Activated naive CD4-positive, alpha-beta T cell treated with anti-CD3 and anti-CD28 coated beads, Interleukin-2, amount 50 U/mL, for 72 hours (primary cell): ENCODE measurements around the gene HOXA1. TPM values are rescaled to one million over a fixed set of nuclear protein-coding genes. Genes with fewer than 3 reads are reported as not detected.

Experiments
- ATAC-seq, 2 donors: fragments of 150-1000 bp; cut with Tn5 transposase; 2 replicates each; pipeline ENCODE4 v1.10.0; 2021; ENCODE audit warnings: mild to moderate bottlenecking in 2 of 2, moderate library complexity in 2 of 2
- DNase-seq, 2 donors: peaks; one replicate each; pipeline ENCODE4 v3.0.0; 2021 to 2022; ENCODE audit warnings: low spot score in 2 of 2
- H3K27ac Mint-ChIP-seq, 2 donors: one replicate each; pipeline ENCODE4 v1.8.0; 2022; ENCODE audit warnings: mild to moderate bottlenecking in 2 of 2, mixed read lengths in 2 of 2
- H3K36me3 Mint-ChIP-seq, 2 donors: one replicate each; pipeline ENCODE4 v1.8.0; 2022; ENCODE audit warnings: mixed read lengths in 2 of 2
- H3K9me3 Mint-ChIP-seq, 2 donors: one replicate each; pipeline ENCODE4 v1.8.0; 2022; ENCODE audit warnings: mixed read lengths in 2 of 2
- total RNA-seq, 2 donors: library from RNA; stranded (reverse); gene quantifications; one replicate each; pipeline ENCODE4 v1.2.3, GENCODE V29; 2022

Gene HOXA1
- total RNA-seq, result under 1 TPM in 1 of 2 donors, not detected in 1; 0.16 TPM

DNA sequence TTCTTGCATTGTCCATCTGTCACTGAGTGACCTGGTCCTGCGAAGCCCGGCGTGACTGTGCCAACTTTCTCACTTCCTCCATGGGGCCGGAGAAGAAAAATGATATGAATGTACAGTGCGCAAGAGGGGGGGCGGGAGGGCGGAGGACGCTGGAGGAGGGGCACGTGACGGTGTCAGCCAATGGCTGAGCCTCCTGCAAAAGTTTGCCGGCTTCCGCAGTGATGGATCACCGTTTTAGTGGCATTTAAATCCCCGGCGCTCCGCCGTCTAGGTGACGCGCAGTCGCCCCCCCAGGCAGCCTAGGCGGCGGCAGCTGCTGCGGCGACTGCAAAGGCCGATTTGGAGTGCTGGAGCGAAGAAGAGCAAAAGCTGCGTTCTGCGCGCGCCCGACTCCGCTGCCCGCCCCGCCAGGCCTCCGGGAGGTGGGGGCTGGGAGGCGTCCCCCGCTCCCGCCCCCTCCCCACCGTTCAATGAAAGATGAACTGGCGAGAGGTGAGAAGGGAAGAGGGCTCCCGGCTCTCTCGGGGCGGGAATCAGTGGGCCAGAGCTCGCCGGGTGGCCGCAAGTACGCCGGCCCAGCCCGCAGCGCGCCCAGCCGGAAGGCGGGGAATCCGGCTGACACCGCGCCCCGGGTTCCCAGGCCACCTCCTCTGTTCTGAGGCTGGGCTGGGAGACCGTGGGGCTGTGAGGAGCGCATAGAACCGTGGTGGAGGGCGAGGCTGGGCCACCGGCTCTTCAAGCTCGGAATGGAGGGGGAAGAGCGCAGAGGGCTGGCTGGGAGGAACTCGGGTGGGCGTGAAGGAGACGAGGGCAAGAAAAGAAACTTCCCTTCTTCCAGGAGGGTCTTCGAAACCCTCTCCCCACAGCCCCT, at the start of gene HOXA1:
Gene HOXA1, minus strand, starts transcription at position 104 of the 871 bp plus-strand sequence. Its CDS starts 88 bp downstream, at position 16.
- H3K27ac Mint-ChIP-seq, result peak within 1 kb of the TSS; percentile 47 to 78
- H3K9me3 Mint-ChIP-seq, result no peaks in the 10 kb centered on the region
- DNase-seq (peak; percentile 60 to 78), ATAC-seq (peak; percentile 88 to 91)
- peaks cover 14 to 20% of the 10 kb centered on the region in 2 donors for H3K36me3 Mint-ChIP-seq

DNA sequence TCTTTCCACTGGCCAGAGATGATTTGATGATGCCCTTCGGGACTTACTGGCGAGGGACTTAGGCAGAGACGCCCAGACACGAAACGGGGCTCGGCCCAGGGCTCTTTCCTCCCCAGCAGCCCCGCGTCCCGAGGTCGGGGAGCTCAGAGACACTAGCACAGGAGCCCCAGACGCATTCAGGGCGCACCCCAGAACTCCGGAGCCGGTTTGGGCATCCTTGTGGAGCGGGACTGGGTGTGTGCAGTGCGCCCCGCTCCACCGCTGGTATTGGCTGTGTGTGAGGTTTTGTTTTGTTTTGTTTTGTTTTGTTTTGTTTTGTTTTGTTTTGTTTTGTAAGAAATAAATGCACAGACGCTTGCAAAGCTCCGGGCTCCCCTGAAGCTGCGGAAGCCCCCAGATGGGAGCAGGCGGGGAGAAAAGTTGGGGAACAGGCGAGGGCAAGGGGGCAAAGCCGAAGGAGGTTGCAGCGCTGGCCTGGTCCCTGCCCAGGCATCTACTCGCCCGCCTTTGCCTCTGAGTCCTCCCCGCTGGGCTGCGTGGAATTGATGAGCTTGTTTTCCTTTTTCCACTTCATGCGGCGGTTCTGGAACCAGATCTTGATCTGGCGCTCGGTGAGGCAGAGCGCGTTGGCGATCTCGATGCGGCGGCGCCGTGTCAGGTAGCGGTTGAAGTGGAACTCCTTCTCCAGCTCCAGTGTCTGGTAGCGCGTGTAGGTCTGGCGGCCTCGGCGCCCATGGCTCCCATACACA, 49.5 kb upstream of the HOXA1 start:
- H3K27ac Mint-ChIP-seq, result no peak overlapping the region
- peaks cover 0 to 12% of the 10 kb centered on the region in 2 donors for H3K36me3 Mint-ChIP-seq
- ATAC-seq, result no peak
- DNase-seq, result no peak
- no peaks in the 10 kb centered on the region for H3K9me3 Mint-ChIP-seq

DNA sequence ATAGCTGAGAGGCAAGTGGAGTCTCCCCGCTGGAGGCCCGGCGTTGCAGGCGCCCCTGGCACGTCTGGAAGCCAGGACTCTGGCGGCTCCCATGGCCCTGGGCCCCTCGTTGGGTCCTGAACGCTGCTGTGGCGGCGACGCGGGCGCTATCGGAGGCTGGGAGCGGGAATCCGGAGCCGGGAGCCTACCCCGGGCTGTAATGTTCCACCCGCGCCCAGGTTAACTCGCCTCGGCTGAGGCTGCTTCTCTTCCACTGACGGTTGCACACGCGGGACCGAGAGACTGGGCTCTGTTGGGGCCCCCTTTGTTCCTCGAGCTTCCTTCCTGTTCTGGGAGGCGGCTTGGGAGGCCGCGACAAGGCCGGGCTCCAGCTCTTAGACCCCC, 49.0 kb upstream of the HOXA1 start:
- ATAC-seq (no peak), DNase-seq (no peak)
- H3K27ac Mint-ChIP-seq, result no peak overlapping the region
- no peaks in the 10 kb centered on the region for H3K9me3 Mint-ChIP-seq
- H3K36me3 Mint-ChIP-seq, result peaks cover 0 to 12% of the 10 kb centered on the region in 2 donors

DNA sequence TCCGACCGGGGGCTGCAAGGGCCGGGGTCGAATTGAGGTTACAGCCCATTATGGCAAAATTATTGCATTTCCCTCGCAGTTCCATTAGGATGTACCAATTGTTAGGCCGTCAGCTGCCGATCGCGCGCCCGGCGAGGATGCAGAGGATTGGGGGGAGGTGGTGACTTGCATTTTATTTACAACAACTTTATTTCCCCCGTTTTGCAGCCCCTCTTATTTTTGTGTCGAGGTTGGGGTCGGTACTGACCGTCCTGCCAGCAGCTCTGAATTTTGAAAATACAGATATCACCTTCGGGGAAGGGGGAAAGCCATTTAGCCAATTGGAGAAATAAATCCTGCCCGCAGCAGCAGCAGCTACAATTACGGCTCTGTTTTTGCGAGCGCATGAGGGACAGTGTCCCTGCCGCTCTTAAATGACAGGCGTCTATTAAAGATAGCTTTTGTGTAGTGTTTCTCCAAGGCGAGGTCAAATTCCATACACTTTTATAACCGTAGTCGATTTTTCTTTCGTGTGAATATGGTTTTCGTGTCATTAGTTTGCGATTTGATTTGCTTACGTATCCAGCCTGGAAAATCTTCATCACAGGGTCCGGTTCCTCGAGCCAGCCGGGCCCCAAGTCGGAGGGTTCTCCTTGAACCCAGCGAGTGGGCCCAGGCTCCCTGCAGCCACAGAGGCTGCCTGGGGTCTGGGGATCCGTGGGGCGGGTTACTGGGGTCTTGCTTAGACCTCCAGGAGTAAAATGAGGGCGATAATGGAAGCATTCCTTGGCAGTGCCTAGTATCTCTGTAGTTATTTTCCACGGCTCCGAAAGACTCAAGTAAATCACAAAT, 48.4 kb upstream of the HOXA1 start:
- DNase-seq (no peak), ATAC-seq (no peak)
- H3K9me3 Mint-ChIP-seq, result no peaks in the 10 kb centered on the region
- H3K27ac Mint-ChIP-seq, result no peak overlapping the region
- H3K36me3 Mint-ChIP-seq, result peaks cover 0 to 12% of the 10 kb centered on the region in 2 donors

DNA sequence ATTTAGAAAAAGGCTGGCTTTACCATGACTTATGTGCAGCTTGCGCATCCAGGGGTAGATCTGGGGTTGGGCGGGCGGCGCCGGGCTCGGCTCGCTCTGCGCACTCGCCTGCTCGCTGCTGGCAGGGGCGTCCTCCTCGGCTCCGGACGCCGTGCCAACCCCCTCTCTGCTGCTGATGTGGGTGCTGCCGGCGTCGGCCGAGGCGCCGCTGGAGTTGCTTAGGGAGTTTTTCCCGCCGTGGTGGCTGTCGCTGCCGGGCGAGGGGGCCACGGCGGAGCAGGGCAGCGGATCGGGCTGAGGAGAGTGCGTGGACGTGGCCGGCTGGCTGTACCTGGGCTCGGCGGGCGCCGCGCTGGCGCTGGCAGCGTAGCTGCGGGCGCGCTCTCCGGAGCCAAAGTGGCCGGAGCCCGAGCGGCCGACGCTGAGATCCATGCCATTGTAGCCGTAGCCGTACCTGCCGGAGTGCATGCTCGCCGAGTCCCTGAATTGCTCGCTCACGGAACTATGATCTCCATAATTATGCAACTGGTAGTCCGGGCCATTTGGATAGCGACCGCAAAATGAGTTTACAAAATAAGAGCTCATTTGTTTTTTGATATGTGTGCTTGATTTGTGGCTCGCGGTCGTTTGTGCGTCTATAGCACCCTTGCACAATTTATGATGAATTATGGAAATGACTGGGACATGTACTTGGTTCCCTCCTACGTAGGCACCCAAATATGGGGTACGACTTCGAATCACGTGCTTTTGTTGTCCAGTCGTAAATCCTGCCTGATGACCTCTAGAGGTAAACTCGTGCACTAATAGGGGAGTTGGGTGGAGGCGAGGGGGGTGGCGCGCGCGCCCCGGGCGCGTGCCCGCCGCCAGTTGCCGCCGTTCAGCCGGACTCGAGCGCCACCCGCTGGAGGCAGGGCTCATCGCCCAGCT, 47.5 kb upstream of the HOXA1 start, which contains the start of gene HOXA5:
Gene HOXA5, minus strand, starts transcription at position 659 of the 927 bp plus-strand sequence. Its CDS starts 74 bp downstream, at position 585.
- no peak within 1 kb of the TSS for H3K27ac Mint-ChIP-seq
- no peak for DNase-seq
- peaks cover 0 to 9% of the 10 kb centered on the region in 2 donors for H3K36me3 Mint-ChIP-seq
- peak; percentile 37 to 41 for ATAC-seq
- H3K9me3 Mint-ChIP-seq, result no peaks in the 10 kb centered on the region

DNA sequence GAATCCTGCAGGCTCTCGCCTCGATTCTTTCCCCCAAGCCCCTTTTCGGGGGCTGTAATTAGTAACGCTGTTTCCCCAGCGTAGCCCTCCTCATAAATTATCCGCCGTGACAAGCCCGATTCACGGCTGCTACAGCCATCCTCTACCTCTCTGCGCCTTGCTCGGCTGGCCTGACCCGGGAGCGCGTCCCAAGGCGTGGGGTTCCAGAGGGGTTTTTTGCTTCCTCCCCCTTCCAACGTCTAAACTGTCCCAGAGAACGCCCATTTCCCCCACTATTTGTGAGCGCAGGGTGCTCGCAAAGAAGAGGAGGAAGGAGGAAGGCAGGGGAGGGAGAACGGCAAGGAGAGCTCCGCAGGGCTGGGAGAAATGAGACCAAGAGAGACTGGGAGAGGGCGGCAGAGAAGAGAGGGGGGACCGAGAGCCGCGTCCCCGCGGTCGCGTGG, 46.8 kb upstream of the HOXA1 start:
- ATAC-seq, result no peak
- Mint-ChIP-seq H3K27ac (no peak overlapping the region), H3K36me3 (peaks cover 0 to 5% of the 10 kb centered on the region in 2 donors), H3K9me3 (no peaks in the 10 kb centered on the region)
- DNase-seq, result no peak

DNA sequence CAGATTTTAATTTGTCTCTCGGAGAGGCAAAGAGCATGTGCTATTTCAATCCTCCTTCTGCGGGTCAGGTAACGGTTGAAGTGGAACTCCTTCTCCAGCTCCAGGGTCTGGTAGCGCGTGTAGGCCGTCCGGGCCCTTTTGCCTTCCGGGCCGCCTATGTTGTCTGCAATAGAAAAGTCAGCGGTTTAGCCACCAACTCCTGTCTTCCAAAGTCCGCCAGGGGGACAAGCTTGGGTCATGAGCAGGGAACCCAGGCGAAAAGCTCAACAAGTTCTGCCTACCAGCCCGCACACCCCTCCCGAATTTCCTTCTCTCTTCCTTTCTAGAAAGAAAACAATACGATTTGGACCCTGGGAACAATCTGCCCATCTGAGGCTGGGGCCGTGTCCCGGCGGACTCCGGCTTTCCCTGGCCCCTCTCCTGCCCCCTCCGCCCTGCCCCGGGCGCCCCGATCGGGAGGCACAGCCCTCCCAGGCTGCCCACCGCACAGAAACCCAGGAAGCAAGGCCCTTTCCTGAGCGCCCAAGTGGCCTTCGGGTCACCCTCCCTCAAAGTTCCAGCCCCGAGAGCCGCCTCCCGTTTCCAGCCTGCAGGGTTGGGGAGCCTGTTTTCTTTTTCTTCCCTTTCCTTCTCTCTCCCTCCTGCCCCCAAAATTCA, 46.3 kb upstream of the HOXA1 start:
- Mint-ChIP-seq H3K27ac (no peak overlapping the region), H3K9me3 (no peaks in the 10 kb centered on the region), H3K36me3 (peaks cover 0 to 5% of the 10 kb centered on the region in 2 donors)
- DNase-seq (no peak), ATAC-seq (no peak)

DNA sequence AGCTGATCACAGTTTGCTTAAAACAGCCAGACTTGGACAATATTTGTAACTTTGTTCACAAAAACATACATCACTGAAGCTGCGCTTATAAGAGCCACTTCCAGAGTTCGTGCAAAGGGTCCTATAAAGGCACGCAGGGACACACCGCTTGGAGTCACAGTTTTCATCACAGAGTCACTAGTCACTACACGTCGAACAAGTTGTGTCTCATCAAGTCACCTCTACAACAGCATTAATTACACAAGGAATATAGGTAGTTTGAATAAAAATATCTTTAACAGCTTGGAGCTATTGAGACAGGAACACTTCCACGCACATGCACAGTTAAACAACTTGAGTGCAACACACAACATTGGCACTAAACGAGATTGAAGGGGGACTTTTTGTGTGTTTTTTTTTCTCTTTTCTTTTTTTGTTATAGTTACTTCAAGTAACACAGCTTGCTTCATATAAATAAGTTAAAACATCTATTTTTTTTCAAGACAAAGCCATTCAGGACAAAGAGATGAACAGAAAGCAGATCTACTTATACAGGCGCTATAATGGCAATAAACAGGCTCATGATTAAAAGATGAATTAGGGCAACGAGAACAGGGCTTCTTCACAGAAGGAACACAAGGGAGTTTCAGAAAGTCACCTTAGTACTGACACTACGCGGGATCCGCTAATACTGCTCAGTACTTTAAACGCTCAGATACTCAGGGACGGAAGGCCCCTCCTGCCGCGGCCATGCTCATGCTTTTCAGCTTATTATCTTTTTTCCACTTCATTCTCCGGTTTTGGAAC, 45.5 kb upstream of the HOXA1 start:
- ATAC-seq (no peak), DNase-seq (no peak)
- Mint-ChIP-seq H3K9me3 (no peaks in the 10 kb centered on the region), H3K27ac (no peak overlapping the region), H3K36me3 (peaks cover 0 to 1% of the 10 kb centered on the region in 2 donors)

DNA sequence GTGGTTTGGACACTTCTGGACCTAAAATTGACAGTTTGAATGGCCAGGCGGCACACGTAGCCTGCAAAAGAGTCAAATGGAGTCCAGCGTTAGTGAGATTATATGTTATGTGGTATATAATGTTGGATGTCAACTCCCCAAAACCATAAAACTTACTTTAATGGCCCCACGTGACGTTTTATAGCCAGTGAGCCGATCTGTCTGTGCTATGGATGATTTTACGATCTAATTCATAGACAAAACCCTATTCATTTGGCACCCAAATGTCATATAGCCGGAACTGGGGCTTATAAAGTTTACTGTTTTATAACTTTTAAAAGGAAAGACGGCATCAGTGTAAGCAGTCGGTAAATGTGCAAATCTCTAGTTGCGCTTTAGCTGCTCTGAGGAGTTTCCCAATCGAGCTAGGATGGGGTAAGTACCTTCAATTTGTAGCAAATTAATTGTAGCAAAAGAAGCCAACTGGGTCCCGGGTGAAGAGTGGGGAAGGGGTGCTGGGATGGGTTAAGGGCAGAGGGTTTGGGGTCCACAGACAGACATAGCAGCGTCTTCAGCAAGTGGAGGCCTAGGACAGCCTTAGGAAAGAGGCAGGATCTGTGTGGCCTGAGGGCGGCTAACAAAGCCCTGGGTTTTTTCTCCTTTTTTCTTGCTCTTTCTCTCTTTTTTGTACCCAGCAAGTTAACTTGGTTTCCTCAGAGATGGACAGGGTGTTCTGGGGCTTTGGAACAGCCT, 44.5 kb upstream of the HOXA1 start:
- Mint-ChIP-seq H3K27ac (no peak overlapping the region), H3K36me3 (no peaks in the 10 kb centered on the region), H3K9me3 (no peaks in the 10 kb centered on the region)
- ATAC-seq (no peak), DNase-seq (no peak)

DNA sequence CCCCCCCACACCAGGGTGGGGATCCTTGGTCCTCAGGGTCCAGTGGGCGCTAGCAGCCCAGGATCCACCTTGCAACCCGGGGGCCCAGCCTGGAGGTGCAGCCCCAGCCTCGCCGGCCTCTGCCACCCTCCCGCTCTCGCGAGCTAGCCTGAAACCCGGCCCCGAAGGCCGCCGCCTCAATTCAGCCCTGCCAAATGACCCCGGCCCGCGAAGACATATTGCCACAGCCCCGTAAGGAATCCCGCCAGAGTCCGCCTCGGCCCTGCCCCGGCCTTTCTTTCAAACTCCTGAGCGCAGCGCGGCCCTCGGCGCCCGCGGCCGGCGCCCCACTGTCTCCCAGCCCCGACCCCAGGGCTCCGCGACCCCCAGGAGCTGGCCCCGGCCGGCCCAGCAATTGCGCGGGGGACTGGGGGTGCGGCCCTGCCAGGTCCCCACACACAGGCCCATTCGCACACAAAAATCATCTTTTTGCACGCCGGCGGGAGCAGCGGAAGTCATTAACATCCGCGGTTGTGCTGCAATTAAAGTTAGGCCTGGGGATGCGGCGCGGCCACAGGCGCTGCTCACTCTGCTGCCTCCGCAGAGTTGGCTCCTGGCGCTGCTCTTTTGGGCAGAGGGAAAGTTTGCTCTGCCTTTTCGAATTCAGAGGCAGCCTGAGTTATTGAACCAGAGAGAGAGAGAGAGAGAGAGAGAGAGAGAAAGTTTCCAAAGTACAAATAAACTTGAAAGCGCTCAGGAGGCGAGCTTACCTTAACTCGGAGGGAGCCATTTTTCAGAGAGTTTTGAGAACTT, 43.7 kb upstream of the HOXA1 start:
- ATAC-seq (no peak), DNase-seq (no peak)
- Mint-ChIP-seq H3K36me3 (no peaks in the 10 kb centered on the region), H3K9me3 (no peaks in the 10 kb centered on the region), H3K27ac (no peak overlapping the region)

DNA sequence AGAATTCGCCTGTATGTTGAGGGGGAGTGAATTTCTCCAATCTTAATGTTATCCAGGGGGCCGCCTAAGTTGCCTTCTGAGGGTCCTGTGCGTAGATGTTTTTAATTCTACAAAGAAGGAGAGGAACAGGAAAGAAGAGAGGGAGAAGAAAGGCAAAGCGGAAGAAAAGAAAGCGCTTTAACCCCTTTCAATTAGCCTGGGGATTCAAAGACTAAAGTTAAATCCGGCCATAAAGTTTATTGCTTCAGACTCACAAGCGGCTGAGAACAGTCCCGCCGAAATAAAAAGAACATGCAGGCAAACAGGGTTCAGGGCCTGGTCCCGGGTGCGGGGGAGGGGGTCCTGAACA, 43.2 kb upstream of the HOXA1 start:
- H3K27ac Mint-ChIP-seq, result no peak overlapping the region
- ATAC-seq (no peak), DNase-seq (no peak)
- H3K36me3 Mint-ChIP-seq, result no peaks in the 10 kb centered on the region
- H3K9me3 Mint-ChIP-seq, result no peaks in the 10 kb centered on the region

DNA sequence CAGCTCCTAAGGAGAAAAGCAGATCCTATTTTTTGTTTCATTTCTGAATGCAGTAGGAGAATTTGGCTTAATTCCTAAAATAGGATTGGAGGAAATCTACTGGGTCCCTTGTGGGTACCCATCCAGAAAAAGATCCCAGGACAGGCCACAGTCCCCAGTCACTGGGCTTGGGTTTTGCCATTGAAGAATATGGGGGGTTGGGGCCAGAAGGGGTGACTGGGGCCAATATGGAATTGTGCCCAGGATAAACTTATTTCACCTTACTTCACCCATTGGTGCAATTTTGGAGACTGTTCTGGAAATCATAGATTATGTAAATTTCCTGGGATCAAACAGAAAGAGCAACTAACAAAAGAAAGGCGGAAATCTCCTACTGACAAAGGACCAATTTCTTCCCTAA, 42.7 kb upstream of the HOXA1 start:
- Mint-ChIP-seq H3K36me3 (no peaks in the 10 kb centered on the region), H3K27ac (no peak overlapping the region), H3K9me3 (no peaks in the 10 kb centered on the region)
- ATAC-seq, result no peak
- DNase-seq, result no peak

DNA sequence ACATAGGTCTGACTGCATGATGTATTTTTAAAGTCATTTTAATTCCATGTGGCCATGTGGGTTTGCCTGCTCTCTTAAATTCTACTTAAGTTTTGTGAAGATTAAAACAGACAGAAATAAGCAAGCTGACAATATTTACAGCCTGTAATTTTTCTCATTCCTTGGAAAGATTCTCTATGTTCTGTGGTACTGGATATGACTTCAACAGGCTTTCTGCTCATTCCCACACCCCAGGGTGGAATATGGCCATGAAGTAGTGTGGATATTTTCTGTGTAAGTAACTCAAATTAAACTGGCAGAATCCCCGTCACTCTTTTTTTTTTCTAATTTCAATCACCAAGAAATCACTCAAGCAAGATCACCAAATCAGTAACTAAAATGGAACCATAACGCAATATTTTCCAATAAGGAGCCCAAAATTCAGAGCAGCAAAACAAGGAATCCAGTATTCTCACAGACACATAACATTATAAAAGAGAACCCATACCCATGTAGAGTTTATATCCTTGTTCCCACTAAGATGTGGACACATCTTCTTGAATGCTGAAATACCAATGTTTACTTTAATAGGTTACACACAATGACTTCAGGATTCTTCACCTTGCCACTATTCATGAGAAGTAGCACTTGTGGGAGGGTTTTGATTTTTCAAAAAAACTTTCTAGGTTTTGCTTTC, 42.0 kb upstream of the HOXA1 start:
- no peak overlapping the region for H3K27ac Mint-ChIP-seq
- no peaks in the 10 kb centered on the region for H3K36me3 Mint-ChIP-seq
- DNase-seq (no peak), ATAC-seq (no peak)
- H3K9me3 Mint-ChIP-seq, result no peaks in the 10 kb centered on the region
